ENCODE results near the gene CAPZB.

The CAPZB gene

GRCh38 chr1:19368964-19369363 is 116.4 kb downstream of the CAPZB start:
- no peak for DNase-seq (ENCODE audit: low read depth in 2 of 2)

GRCh38 chr1:19368050-19368449 is 117.3 kb downstream of the CAPZB start:
- DNase-seq (ENCODE audit: low read depth in 2 of 2) = no peak

- no peak for DNase-seq (ENCODE audit: low read depth in 2 of 2)
These were observed 117.7 kb downstream of the CAPZB start for GRCh38 chr1:19367584-19368041.

- no peak for DNase-seq (ENCODE audit: low read depth in 2 of 2)
These were observed 118.5 kb downstream of the CAPZB start for GRCh38 chr1:19366599-19367536.

- no peak for DNase-seq (ENCODE audit: low read depth in 2 of 2)
These were observed 119.6 kb downstream of the CAPZB start for GRCh38 chr1:19365721-19366120.

- no peak for DNase-seq (ENCODE audit: low read depth in 2 of 2)
These were observed 121.7 kb downstream of the CAPZB start for GRCh38 chr1:19363536-19364152.

- no peak for DNase-seq (ENCODE audit: low read depth in 2 of 2)
These were observed 123.7 kb downstream of the CAPZB start for GRCh38 chr1:19361611-19362147.

- no peak for DNase-seq (ENCODE audit: low read depth in 2 of 2)
These were observed 124.3 kb downstream of the CAPZB start for GRCh38 chr1:19360843-19361610.

GRCh38 chr1:19360432-19360831 is 124.9 kb downstream of the CAPZB start:
- DNase-seq (ENCODE audit: low read depth in 2 of 2) = no peak

GRCh38 chr1:19360016-19360415 is 125.3 kb downstream of the CAPZB start:
- no peak for DNase-seq (ENCODE audit: low read depth in 2 of 2)

- no peak for DNase-seq (ENCODE audit: low read depth in 2 of 2)
These were observed 126.0 kb downstream of the CAPZB start for GRCh38 chr1:19359357-19359756.

GRCh38 chr1:19358710-19359109 is 126.6 kb downstream of the CAPZB start:
- DNase-seq (ENCODE audit: low read depth in 2 of 2) = no peak

GRCh38 chr1:19357299-19357986 is 127.9 kb downstream of the CAPZB start:
- no peak for DNase-seq (ENCODE audit: low read depth in 2 of 2)

- no peak for DNase-seq (ENCODE audit: low read depth in 2 of 2)
These were observed 129.1 kb downstream of the CAPZB start for GRCh38 chr1:19356266-19356665.

- no peak for DNase-seq (ENCODE audit: low read depth in 2 of 2)
These were observed 130.8 kb downstream of the CAPZB start for GRCh38 chr1:19354531-19354981.

GRCh38 chr1:19353596-19353995 is 131.7 kb downstream of the CAPZB start:
- DNase-seq (ENCODE audit: low read depth in 2 of 2) = no peak

GRCh38 chr1:19352839-19353238 is 132.5 kb downstream of the CAPZB start:
- DNase-seq (ENCODE audit: low read depth in 2 of 2) = no peak

GRCh38 chr1:19351873-19352272 is 133.5 kb downstream of the CAPZB start:
- no peak for DNase-seq (ENCODE audit: low read depth in 2 of 2)

- DNase-seq (ENCODE audit: low read depth in 2 of 2) = no peak
These were observed 134.8 kb downstream of the CAPZB start for GRCh38 chr1:19350566-19350965.

GRCh38 chr1:19349999-19350398 is 135.3 kb downstream of the CAPZB start:
- DNase-seq (ENCODE audit: low read depth in 2 of 2) = no peak

Data from stimulated activated CD8-positive, alpha-beta memory T cell treated with anti-CD3 and anti-CD28 coated beads, Interleukin-2, amount 100 ng/mL, for 48 hours (primary cell).